HG02870 (cell line): ENCODE results near the gene LRRC57.
"Not testable (repeated sequence)": the region's sequence is repeated elsewhere in the genome, so short reads cannot be mapped to it uniquely, and the experiment has no call there.

Experiments
- ATAC-seq: cut with Tn5 transposase; IDR thresholded peaks from one replicate; pipeline ENCODE4 v1.9.1; 2021; ENCODE audit warnings: mild to moderate bottlenecking, moderate library complexity; ENCODE audit not compliant: unreplicated experiment

LRRC57 gene

DNA sequence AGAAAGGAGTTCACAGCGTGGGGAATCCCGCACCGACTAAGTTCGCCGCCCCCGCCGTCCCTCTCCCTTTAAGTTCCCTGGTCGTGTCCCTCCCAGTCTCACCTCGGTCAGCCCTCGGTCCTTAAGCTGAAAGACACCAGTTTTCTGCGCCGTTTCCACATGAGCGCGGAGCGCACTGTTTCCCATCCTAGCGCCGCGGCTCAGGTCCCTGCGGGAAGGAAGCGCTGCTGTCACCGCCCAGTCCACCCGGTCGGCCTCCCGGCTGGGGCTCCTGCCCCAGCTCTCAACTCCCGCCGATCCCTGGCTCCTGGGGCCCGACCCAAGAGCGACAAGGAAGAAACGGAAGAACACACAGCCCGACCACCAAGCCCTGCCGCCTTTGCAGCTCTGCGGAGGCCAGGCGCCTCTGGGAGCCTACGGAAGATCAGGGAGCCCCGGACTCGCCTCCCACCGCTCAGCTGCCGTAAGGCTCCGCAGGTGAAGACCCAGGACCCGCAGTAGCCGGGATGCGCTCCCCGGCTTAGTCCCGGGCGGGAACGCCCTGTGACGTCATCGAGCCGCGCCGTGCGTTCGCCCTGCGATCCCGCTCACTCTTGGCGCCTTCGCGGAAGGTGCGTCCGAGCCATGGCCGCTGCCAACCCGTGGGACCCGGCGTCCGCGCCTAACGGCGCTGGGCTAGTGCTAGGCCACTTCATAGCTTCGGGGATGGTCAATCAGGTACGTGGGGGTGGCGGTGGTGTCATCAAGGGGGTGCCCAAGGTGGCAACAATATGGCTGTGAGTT lies at the start of gene LRRC57, which contains the start of gene HAUS2:
TSS of gene LRRC57 (minus strand) at position 545 of the 783 bp plus-strand sequence. CDS start at position 186, 359 bp downstream.
TSS of gene HAUS2 (plus strand) at position 590 of the 783 bp plus-strand sequence. CDS start at position 625, 35 bp downstream.
- peak; percentile 72 for ATAC-seq

DNA sequence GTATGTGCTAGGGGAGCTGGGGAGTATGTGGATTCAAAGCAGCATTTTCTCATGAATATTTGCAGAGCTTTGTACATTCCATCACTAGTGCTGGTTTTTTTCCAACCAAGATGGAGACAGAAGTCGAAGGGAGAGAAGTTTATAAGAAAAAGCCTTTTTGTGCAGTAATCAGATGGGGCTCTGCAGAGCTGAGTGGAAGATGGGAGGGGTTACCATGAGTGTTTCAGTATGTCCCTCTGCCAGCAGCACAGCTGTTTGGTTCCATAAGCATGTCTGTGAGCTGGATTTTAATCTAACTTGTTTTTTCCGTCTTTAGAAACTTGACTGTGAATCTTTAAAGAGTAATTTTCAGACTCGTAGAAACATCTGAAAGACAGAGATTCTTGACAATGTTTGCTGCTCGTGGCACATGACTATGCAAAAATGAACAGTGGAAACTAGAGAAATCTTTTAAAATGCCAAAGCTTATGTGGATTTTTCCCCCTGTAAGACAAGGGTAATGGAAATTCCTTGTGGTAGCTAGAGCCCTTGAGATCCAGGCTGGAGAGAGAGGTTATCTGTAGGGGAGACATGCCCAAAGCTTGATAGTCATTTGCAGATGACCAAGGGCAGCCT lies 47.1 kb upstream of the LRRC57 start:
- no peak for ATAC-seq

DNA sequence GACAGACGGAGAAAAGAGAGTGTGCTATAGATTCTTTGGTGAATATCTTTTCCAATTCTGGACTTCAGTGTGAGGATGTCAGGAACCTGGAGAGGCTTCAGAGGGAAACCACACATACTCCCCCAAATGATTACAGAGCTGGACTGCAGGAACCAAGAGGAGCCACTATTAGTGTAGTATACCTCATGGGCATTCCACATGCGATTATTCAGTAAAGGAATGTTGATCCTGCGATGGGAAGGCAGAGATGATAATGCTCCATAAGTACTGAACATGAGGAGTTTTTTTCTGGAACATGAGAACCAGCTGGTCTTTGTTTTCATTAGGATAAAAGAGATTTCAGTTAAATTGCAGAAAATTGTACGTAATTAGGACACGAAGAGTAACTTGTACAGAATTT lies 45.5 kb upstream of the LRRC57 start:
- no peak for ATAC-seq

DNA sequence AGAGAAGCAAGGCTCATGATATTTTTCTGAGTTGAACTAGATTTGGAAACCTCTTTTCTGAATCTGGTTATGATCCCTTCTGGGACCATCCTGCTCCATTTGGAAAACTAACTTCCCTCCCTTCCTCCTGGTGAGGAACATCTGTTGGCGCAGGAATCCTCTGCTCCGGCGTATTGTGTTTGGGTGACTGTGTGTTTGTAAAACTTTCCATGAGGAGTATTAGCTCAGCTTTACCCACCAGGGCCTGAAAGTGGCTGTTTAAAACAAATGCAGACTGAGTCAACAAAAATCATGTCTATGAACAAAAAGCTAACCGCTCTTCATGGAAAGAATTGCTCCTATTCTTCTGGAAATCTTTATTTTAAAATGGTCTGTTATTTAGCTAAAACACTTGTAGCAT lies 44.5 kb upstream of the LRRC57 start:
- no peak for ATAC-seq

DNA sequence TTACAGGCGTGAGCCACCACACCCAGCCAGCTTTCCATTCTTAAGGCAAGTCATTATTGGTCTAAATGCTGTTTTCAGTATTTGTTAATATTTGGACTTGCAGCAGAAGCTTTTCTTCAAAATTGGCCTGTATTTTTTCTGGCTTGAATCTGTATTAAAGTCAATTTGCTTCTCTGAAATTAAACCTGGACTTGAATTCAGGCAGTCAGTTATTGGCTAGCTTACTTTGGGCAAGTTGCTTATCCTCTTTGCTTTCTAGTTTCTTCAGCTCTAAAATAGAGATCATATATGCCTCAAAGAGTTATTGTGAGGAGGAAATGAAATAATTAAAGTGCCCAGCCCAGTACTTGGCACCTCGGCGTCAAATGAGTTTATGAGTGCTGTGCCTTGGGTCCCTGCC lies 44.1 kb upstream of the LRRC57 start:
- no peak for ATAC-seq

DNA sequence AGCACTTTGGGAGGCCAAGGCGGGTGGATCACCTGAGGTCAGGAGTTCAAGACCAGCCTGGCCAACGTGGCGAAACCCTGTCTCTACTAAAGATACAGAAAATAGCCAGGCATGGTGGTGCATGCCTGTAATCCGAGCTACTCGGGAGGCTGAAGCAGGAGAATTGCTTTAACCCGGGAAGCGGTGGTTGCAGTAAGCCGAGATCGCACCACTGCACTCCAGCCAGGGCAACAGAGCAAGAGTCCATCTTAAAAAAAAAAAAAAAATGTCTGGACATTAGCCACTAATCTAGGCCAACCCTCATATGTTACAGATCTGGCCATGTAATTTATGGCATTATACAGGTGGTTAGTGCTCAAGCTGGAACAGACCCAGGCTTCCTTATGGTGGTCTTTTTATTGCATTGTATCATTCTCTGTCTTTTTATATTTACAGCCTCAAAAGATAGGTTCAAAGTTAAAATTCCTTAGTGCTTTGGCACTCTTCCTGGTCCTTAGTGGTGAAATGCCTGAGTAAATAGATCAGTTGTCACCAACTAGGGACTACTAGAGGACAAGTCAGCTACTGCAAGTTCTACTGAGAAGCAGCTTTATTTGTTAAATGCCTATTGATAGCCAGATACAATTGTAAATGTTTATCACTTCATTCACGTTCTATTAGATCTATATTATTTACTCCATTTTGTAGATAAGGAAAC lies 42.8 kb upstream of the LRRC57 start:
- no peak for ATAC-seq

DNA sequence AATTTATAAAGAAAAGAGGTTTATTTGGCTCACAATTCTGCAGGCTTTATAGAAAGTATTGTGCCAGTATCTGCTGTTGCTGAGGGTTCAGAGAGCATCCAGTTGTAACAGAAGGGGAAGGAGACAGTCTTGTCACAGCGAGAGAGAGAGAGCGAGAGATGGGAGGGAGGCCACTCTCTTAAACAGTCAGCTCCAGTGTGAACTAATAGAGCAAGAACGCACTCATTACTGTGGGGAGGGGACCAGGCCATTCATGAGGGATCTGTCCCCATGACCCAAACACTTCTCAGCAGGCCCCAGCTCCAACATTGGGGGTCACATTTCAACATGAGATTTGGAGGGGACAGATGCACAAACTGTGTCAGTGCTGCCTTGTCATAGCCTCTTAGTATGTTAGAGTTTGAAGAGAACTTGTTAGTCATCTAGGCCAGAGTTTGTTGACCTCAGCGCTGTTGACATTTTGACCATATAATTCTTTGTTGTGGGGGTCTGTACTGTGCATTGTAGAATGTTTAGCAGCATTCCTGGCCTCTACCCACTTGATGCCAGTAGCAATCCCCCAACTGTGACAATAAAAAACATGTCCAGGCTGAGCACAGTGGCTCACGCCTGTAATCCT lies 42.1 kb upstream of the LRRC57 start:
- no peak for ATAC-seq

DNA sequence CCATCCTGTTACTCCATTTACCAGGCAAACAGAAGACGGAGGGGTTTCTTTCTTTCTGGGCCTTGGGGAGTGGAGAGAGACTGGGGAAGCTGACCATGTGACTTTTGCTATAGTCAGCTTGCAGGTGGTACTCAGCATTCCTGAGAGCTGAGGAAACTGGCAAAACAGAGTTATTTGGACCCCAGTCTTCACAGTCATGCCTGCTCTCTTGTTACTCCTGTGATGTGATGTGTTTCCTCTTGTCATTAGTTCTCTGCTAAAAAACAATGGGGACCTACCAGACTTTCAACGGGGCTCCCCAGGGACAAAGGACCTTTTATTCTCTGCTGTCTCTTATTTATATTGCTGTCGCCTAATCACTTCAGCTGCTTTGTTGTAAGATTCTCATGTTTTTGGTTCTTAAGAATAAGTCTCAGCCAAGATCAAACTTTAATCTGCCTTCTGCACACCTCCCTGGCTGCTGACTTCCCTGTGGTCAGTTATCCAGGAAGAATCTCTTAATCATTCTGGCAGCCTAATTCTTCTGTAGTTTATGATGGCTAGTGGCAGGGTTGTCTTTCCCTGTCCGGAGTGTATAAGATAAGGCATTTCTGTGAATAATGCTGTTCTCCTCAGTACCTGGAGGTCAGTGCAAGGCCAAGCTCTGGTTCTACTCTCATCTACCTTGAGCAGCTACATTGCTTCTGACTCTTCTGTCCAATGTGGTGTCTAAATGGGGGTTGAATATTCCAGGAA lies 35.6 kb upstream of the LRRC57 start:
- no peak for ATAC-seq

DNA sequence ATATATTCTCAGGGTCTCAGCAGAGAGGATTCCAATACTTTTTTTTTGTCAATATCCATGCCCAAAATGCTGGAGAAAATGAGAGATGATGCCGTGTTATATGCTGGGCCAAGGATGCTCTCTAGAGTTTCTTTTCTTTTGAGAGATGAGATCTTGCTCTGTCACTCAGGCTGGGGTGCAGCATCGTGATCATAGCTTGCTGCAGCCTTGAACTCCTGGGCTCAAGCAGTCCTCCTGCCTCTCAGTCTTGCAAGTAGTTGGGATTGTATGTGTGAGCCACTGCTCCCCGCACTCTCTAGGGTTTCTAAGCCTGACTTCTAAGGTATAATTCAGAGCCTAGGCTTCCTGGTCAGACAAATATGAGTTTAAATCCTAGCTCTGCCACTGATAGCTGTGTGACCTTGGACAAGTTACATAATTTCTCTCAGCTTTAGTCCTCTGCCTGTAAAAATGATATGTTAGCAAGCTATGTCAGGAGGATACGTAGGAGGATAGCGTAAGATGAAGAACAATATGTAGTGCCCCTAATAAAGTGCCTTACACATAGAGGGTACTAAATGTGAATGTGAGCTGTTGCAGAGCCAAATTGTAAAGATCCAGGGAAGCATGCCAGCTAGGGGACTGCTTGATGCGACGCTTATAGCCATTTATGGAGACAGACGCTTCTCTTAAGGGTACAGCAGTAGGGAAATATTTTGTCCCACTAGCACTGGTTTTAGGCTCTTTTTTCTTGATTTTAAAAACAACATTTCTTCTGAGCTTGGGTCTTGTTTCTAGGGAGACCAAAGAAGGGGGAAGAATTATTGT lies 34.2 kb upstream of the LRRC57 start:
- ATAC-seq = no peak

DNA sequence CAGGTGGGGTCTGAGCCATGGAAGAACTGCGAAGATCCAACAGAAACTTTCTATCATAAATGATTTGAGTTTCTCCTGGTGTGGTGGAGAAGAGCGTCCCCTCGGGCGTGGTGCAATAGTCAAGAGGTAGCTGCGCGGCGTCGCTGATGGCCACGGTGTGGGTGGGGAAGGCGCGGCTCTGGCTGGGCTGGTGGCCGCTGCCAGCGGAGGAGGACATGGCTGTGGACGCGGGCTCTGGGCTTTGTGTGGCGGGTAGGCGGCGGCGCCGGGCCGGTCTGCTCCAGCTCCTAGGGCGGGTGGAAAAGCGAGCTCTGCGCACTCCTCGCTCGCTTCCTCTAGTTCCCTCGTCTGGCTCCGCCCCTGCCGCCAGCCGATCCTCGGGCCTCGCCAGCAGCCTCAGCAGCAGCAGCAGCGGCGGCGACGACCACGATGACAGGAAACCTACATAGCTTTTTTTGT lies 32.7 kb upstream of the LRRC57 start:
- peak; percentile 79 for ATAC-seq

DNA sequence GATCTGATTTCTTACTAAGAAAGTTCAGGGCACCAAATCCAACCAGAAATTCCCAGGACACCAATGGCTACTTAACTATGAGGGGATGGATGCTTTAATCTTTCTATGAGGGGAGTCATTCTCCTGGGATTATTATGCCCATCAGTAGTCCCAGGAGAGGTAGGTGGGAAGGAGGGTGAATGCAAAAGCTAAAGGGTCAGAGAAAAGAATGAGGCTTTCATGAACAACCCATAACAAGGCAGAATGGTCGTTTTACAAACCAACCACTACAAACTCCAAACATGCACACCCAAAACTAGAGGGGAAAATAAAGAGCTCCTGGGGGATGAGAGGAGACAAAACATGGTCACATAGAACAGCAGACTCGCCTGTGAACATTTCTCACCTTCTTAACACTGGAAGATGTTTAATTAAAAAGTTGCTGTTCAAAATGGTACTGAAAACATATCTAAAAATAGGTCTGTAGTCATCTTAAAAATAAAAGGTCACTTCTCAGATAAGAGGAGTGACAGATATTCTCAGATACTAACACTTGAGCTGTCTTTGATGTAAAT lies 30.5 kb upstream of the LRRC57 start:
- no peak for ATAC-seq

DNA sequence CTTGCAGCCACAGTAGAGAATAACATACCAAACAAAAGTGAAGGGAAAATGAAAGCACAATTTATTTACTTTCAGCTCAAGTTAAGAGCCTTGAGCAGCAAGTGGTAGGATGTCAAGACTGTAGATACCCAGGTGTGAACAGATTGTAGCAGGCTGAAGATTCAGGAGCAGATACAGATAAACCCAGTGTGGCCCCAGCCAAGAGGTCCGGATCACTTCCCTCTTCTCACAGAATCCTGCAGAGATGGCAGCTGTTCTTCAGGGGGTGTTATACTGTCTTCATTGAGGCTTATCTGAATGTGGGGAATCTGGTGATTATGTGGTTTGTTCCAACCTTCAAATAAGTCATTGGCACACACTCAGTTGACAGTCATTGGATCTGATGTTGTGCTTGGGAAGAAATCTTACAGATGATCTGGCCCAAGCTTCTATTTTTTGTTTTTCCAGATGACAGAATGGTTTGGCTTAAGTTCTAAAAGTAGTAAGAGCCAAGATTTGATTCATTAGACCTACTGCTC lies 29.0 kb upstream of the LRRC57 start:
- no peak for ATAC-seq

DNA sequence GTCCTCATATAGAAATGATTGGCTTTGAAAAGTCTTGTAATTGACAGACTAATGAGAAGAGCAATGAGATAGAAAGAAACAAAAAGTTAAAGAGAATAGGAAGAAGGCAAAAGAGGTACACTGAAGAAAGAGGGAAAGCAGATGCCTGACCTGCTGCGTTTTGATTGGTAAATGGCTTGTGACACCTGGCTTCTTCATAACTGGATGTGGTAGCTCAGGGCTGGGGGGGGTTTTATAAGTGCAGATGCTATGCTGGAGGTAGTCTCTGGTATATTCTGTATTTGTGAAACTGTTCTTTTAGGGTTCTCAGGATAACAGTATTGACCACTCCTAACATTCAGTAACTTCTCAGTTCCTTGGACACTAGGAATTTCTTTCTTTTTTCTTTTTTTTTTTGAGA lies 28.2 kb upstream of the LRRC57 start:
- no peak for ATAC-seq

DNA sequence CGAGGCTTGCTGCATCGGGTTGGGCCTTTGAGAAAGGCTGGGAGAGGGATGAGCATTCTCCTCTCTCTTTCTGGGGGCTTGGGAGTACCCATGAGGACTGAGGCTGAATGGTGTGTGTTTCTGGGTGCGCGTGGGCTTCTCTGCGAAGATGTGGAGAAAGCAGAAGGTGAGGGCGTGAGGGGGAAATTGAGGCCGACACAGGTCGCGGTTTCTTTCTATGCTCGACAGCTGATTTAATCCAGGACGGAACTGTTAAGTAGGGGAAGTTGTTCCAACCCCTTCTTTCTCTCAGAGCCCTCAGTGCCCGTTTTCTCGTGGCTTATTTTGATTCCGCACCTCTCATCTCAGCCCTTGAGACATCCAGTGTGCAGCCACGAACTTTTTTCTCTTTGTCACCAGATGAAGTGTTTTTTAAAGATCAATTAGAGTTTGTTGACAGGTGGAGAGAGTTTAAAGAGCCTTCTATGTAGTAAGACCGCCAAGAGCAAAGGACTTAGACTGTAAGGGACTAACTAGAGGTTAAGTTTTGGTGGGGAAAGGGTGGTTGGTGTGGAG lies 27.5 kb upstream of the LRRC57 start:
- ATAC-seq = no peak

DNA sequence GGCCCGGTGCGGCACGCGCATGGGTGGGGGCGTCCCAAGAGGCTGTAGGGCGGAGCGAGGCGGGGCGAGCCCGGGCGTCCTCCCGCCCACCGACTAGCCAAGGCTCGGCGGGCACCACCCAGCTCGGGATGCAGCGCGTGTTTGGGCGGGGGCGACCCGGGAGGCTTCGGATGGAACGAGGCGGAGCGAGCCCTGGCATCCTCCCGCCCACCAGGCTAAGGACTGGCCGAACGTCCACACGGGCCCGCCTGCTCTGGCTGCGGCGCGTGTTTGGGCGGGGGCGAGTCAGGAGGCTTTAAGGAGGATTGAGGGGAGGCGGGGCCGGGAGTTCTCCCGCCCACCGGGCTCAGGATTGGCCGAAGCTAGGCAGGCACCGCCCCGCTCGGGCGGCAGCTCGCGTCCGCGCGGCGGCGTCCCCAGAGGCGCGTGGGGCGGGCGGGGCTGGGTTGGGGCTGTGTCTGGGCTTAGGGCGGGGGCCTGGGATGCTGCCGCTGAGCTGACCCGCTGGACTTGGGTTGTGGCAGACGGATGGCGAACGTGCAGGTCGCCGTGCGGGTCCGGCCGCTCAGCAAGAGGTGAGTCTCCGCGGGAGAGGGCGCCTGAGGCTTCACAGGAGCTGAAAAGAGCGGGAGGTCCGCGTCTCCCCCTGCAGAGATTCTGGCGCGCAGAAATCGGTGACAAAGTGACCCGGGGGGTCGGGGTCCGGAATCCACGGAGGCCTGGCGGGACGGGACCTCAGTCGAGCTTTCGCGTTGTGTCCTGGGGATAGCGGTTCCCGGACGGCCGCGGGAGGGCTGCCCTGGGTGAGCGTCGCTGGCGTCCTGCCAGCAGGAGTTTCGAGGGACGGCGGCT lies 26.8 kb upstream of the LRRC57 start, which contains the start of gene STARD9:
TSS of gene STARD9 (plus strand) at position 419 of the 852 bp plus-strand sequence. CDS start at position 529, 110 bp downstream.
- ATAC-seq = peak; percentile 84

DNA sequence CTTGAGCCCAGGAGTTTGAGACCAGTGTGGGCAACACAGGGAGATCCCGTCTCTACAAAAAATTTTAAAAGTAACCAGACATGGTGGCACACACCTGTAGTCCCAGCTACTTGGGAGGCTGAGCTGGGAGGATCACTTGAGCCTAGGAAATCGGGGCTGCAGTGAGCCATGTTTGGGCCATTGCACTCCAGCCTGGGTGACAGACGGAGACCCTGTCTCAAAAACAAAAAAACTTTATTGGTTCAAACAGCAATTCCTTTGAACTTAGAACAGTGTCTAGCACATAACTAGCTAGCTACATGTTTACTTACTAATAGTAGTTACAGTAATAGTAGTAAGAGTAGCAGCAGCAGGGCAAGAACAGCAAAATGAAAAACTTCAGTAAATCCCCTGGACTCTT lies 10.1 kb upstream of the LRRC57 start:
- no peak for ATAC-seq

DNA sequence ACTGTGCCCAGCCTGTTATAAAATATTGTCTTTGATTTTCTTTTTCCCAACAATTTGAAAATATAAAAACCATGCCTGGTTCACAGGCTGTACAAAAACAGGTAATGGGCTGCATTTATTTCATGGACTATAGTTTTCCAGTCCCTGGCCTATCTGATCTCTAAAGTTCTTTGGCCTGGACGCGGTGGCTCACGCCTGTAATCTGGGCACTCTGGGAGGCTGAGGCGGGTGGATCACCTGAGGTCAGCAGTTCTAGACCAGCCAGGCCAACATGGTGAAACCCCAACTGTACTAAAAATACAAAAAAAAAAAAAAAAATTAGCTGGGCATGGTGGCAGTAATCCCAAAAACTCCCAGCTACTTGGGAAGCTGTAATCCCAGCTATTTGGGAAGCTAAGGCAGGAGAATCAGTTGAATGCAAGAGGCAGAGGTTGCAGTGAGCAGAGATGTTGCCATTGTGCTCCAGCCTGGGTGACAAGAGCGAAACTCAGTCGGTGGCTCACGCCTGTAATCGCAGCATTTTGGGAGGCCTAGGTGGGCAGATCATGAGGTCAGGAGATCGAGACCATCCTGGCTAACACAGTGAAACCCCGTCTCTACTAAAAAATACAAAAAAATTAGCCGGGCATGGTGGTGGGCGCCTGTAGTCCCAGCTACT lies 8.1 kb upstream of the LRRC57 start:
- ATAC-seq = not testable (repeated sequence)
